Limb (tissue), 2 donors: ENCODE data around the gene SLC6A4.
"Not testable (repeated sequence)": the region's sequence is repeated elsewhere in the genome, so short reads cannot be mapped to it uniquely, and the experiment has no call there.

Experiments
- DNase-seq, 2 donors: peaks; one replicate each; pipeline ENCODE4 v3.0.0-alpha.2; 2016; ENCODE audit errors: extremely low spot score in 2 of 2

Gene SLC6A4

GRCh38 chr17:30238387-30239088 is 3.0 kb upstream of the SLC6A4 start:
- DNase-seq: no peak

- no peak for DNase-seq
Measured at GRCh38 chr17:30238003-30238344, 2.5 kb upstream of the SLC6A4 start.

GRCh38 chr17:30237296-30238002 is 2.0 kb upstream of the SLC6A4 start:
- no peak for DNase-seq

GRCh38 chr17:30236766-30237165 is 1.3 kb upstream of the SLC6A4 start:
- DNase-seq: peak in 1 of 2 donors; percentile 52

GRCh38 chr17:30236297-30236624 is 764 bp upstream of the SLC6A4 start:
- no peak for DNase-seq

GRCh38 chr17:30234964-30235363 is 533 bp downstream of the SLC6A4 start:
- no peak for DNase-seq

GRCh38 chr17:30234296-30234695 is 1.2 kb downstream of the SLC6A4 start:
- DNase-seq: no peak

GRCh38 chr17:30232824-30233427 is 2.6 kb downstream of the SLC6A4 start:
- DNase-seq: no peak

- no peak for DNase-seq
Measured at GRCh38 chr17:30232015-30232823, 3.3 kb downstream of the SLC6A4 start.

- DNase-seq: no peak
Measured at GRCh38 chr17:30230596-30231125, 4.8 kb downstream of the SLC6A4 start.

- DNase-seq: not testable (repeated sequence)
Measured at GRCh38 chr17:30230009-30230408, 5.5 kb downstream of the SLC6A4 start.

GRCh38 chr17:30229012-30229411 is 6.5 kb downstream of the SLC6A4 start:
- no peak for DNase-seq

GRCh38 chr17:30228011-30228410 is 7.5 kb downstream of the SLC6A4 start:
- no peak for DNase-seq

GRCh38 chr17:30226878-30227277 is 8.6 kb downstream of the SLC6A4 start:
- no peak for DNase-seq

GRCh38 chr17:30225919-30226553 is 9.5 kb downstream of the SLC6A4 start:
- DNase-seq: no peak

- no peak for DNase-seq
Measured at GRCh38 chr17:30225112-30225511, 10.4 kb downstream of the SLC6A4 start.

GRCh38 chr17:30224419-30224960 is 11.0 kb downstream of the SLC6A4 start:
- no peak for DNase-seq

- no peak for DNase-seq
Measured at GRCh38 chr17:30222721-30223175, 12.7 kb downstream of the SLC6A4 start.

- no peak for DNase-seq
Measured at GRCh38 chr17:30222251-30222650, 13.2 kb downstream of the SLC6A4 start.

GRCh38 chr17:30221346-30221745 is 14.2 kb downstream of the SLC6A4 start:
- DNase-seq: no peak

GRCh38 chr17:30220414-30220813 is 15.1 kb downstream of the SLC6A4 start:
- no peak for DNase-seq
